H1 (cell line): ENCODE results near the gene BFSP2. TPM values are rescaled to one million over a fixed set of nuclear protein-coding genes. Genes with fewer than 3 reads are reported as not detected.

ENCODE experiments used
- ASH2L ChIP-seq: fragments of 200-600, 300-600 bp; sonication (generic); IDR thresholded peaks from one replicate; pipeline ENCODE4 v1.7.1; 2017; ENCODE audit warnings: low read length
- BCL11A ChIP-seq, 2 experiments: IDR thresholded peaks; one replicate each; pipeline ENCODE4 v1.6.1; 2011; ENCODE audit warnings: low read depth in 2 of 2, low read length in 2 of 2, mild to moderate bottlenecking in 2 of 2
- CHD7 ChIP-seq: fragments of 300-600 bp; sonication (generic); IDR thresholded peaks from 2 replicates; pipeline ENCODE4 v1.7.1; 2012; ENCODE audit warnings: low read length, moderate library complexity, mild to moderate bottlenecking, inconsistent platforms; ENCODE audit not compliant: insufficient replicate concordance
- CTCF ChIP-seq, 3 experiments: IDR thresholded peaks; 1 replicate in 2 of 3; 2 replicates in 1 of 3; pipeline versions ENCODE4 v1.5.1 to v1.6.1; 2011; ENCODE audit warnings: low read length in 3 of 3, mild to moderate bottlenecking in 3 of 3, inconsistent platforms in 2 of 3, low read depth in 1 of 3, moderate library complexity in 1 of 3; ENCODE audit not compliant: insufficient read depth in 1 of 3; ENCODE audit errors: control extremely low read depth in 1 of 3
- NANOG ChIP-seq: IDR thresholded peaks from 2 replicates; pipeline ENCODE4 v1.6.1; 2011; ENCODE audit warnings: low read length, low read depth, mild to moderate bottlenecking, inconsistent platforms; ENCODE audit not compliant: insufficient read depth, poor library complexity, severe bottlenecking
- RAD21 ChIP-seq, 2 experiments: IDR thresholded peaks in 1 of 2; conservative IDR thresholded peaks in 1 of 2; 2 replicates each; pipeline ENCODE4 v1.6.1; 2011; ENCODE audit warnings: low read depth in 2 of 2, low read length in 2 of 2, improper control_type of control experiment in 1 of 2, inconsistent platforms in 1 of 2, mild to moderate bottlenecking in 1 of 2, moderate library complexity in 1 of 2
- SIN3A ChIP-seq, 2 experiments: IDR thresholded peaks in 1 of 2; conservative IDR thresholded peaks in 1 of 2; 2 replicates each; pipeline ENCODE4 v1.6.1; 2011 to 2012; ENCODE audit warnings: low read length in 2 of 2, improper control_type of control experiment in 1 of 2, low read depth in 1 of 2, mild to moderate bottlenecking in 1 of 2
- SIRT6 ChIP-seq: IDR thresholded peaks from one replicate; pipeline ENCODE4 v1.7.1; 2012; ENCODE audit warnings: low read length, inconsistent platforms
- SP2 ChIP-seq: IDR thresholded peaks from 2 replicates; pipeline ENCODE4 v1.6.1; 2012; ENCODE audit warnings: mild to moderate bottlenecking, low read length, inconsistent platforms
- polyA plus RNA-seq, 7 experiments: library from polyadenylated mRNA; depleted of rRNA in 3 of 7; stranded (reverse) in 5 of 7; unstranded in 2 of 7; fragments of >200 nt in 5 of 7; fragments of 200-250 nt in 2 of 7; gene quantifications; 1 replicate in 5 of 7; 2 replicates in 1 of 7; 4 replicates in 1 of 7; pipeline versions ENCODE4 v1.2.1 to v1.2.3, GENCODE V29; 2011 to 2013; ENCODE audit warnings: missing spikeins in 2 of 7, mixed read lengths in 2 of 7
- total RNA-seq: library from RNA; stranded (reverse); fragmentation: NEBNext Ultra II Directional; extraction: Animal tissue kit (Norgen Biotek cat#: 25700); gene quantifications from 2 replicates; pipeline ENCODE4 v1.2.1, GENCODE V29; 2021

Gene BFSP2
- total and polyA plus RNA-seq, 2 of the 8 experiments (the other 6 are each of a cell fraction or from before 2014, with no cell fraction given): not detected

GRCh38 chr3:133509488-133509887, 109.6 kb downstream of the BFSP2 start (continued):
- TF ChIP-seq CHD7: no peak
- TF ChIP-seq ASH2L: no peak
- no peak for TF ChIP-seq SP2
- TF ChIP-seq CTCF (IDR thresholded peaks at IDR 0.05; ENCODE audit: control extremely low read depth in 1 of 3, insufficient read depth in 1 of 3, low read depth in 1 of 3, low read length in 3 of 3): no peak
- TF ChIP-seq SIRT6: no peak
- no peak for TF ChIP-seq SIN3A (conservative IDR thresholded peaks at IDR 0.05 in 1 of 2, IDR thresholded peaks at IDR 0.05 in 1 of 2; ENCODE audit: low read depth in 1 of 2, low read length in 2 of 2)
- TF ChIP-seq RAD21 (IDR thresholded peaks at IDR 0.05 in 1 of 2, conservative IDR thresholded peaks at IDR 0.05 in 1 of 2; ENCODE audit: low read depth in 2 of 2, low read length in 2 of 2): no peak
- TF ChIP-seq NANOG: no peak
- no peak for TF ChIP-seq BCL11A (IDR thresholded peaks at IDR 0.05; ENCODE audit: low read depth in 2 of 2, low read length in 2 of 2)
